Left renal pelvis (tissue), 4 donors: ENCODE measurements around the gene TBC1D22A. TPM values are rescaled to one million over a fixed set of nuclear protein-coding genes. Genes with fewer than 3 reads are reported as not detected.

Source experiments
- DNase-seq, 4 donors: peaks; one replicate each; pipeline ENCODE4 v3.0.0-alpha.2; 2013; ENCODE audit warnings: low read depth in 4 of 4, low spot score in 3 of 4
- polyA plus RNA-seq, 4 donors: library from polyadenylated mRNA; unstranded; fragments of 120-200 nt; gene quantifications; one replicate each; pipeline ENCODE4 v1.2.1, GENCODE V29; 2013; ENCODE audit not compliant: insufficient read length in 4 of 4

The TBC1D22A gene
- polyA plus RNA-seq, 4 donors, result 14.3 to 19.3 (median 15.7) TPM

DNA sequence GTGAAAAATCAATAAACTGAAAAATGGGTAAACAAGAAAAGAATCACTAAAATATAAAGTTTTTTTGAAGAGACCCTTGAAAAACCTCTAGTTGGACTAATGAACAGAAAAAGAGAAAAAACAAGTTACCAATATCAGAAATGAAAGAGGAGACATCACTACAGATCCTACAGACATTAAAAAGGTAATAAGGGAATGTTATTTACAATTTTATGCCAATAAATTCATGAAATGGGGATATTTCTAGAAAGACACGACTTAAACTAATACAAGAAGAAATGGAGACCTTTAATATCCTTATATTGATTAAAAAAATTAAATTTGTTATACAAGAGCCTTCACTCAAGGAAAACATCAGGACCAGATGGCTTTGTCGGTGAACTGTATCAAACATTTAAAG lies 109.4 kb downstream of the TBC1D22A start:
- no peak for DNase-seq

DNA sequence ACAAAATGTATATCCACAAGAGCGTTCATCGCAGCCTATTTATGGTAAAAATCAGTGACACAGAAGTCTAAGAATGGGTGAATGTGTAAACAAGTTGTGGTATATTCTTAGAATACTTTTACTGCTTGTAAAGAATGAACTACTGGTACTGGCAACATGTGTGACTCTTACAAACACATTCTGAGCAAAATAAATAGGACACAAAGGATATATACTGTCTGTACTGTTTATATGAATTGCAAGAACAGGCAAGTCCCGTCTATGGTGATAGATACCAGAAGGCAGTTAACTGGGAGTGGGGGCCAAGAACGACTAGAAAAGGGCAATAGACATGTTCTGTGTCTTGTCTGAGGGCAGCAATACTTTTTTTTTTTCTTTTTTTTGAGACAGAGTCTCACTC lies 112.6 kb downstream of the TBC1D22A start:
- DNase-seq, result no peak

DNA sequence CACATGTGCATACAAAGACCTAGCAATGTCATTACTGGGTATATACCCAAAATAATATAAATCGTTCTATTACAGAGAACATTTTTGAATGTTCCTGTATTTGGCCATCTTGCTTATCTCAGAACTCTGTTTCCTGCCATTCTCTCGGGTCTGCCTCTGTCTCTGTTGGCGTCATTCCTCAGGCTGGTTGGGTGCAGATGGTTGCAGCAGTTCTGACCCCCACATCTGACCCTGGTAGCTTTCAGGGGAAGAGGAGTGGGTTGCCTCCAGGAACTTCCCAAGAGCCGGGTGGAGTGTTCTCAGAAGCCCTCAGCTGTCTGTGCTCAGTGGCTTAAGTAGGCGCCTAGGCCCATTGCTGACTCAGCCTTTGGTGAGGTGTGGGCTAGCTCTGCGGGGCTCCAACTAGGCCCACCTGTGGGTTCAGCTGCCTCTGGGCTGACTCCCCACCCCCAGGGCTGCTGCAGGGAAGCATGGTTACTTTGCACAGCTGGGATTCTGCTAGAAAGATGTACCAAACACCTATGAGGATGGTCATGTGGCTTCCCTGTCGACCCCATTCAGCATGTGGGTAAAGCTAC lies 114.0 kb downstream of the TBC1D22A start:
- no peak for DNase-seq

DNA sequence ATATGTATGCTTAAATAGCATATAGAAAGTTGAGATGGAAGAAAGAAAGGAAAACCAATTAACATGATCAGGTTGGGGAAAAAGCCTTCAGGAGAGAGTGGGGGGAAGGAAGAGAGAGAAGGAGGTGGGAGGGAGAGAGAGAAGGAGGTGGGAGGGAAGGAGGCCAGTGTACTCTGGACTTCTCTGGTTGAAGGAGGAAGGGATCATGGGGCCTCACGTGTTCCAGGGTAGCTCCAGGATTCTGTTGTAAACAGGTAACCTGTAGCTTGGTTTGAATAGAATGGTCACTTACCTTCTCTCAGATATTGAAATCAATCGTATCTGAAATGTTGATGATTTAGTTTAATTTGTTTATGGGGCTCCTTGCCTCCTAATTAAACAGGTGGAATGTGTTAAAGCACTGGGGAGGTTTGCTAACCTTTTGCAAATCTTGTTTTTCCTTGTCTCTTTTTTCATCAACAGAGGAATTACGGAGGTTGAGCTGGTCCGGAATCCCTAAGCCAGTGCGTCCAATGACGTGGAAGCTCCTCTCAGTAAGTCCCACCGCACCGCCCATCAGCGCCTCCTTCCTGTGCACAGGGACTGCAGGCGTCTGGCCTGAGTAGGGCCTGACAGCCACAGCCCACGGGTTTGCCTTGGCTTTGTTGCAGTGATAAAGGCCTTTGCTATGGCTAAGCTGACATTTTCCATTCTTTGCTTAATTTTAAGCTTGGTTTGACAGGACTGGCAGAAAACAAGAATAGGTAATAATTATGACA lies 115.9 kb downstream of the TBC1D22A start:
- no peak for DNase-seq

DNA sequence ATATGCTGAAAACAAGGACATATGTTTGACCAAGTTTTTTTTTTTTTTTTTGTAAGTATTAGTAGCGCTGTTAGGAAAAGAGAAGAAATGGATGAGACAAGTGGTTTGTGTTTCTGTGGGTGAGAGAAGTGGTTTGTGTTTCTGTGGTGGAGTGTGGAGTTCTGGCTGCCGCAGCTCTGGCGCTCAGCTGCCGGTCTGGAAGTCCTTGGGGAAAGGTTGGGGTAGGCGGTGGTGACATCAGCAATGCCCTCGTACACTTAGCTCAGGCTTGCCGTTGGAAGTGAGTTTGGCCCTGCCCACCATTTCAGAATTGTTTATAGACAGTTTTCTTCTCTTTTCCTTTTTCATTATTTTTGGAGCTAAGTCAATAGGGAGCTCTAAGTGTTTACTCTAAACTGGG lies 116.6 kb downstream of the TBC1D22A start:
- DNase-seq, result no peak

DNA sequence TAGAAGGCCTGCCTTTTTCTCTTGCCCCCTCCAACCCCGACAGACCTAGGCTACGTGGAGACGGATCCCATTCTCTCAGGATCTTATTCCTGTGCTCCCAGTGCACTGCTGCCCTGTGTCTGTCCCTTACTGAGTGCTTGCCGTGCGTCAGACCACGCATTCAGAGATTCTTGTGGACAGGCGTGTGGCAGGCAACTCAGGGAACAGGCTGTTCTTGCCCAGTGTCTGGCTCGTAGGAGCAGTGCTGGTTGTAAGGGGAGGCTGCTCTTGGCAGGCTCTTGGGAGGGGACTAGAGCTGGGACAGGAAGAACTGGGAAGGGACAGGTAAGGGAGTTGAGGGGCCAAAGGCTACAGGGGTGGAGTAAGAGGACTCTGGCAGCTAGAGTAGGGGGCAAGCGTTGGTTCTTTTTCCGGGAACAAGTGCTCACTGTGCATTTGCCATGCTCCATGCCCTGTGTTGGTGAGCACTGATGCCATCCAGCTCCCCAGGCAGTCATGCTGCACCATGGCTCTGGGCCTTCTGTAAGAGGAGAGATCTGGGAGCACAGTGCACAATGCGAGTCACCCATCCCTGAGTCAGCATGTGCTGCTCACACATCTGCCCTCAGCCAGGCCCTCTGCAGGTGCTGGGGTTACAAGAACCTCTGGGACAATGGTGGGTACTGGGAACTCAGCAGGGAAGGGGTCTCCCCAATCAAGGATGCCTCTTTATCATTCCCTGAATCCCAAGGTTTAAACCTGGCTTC lies 119.1 kb downstream of the TBC1D22A start:
- no peak for DNase-seq

DNA sequence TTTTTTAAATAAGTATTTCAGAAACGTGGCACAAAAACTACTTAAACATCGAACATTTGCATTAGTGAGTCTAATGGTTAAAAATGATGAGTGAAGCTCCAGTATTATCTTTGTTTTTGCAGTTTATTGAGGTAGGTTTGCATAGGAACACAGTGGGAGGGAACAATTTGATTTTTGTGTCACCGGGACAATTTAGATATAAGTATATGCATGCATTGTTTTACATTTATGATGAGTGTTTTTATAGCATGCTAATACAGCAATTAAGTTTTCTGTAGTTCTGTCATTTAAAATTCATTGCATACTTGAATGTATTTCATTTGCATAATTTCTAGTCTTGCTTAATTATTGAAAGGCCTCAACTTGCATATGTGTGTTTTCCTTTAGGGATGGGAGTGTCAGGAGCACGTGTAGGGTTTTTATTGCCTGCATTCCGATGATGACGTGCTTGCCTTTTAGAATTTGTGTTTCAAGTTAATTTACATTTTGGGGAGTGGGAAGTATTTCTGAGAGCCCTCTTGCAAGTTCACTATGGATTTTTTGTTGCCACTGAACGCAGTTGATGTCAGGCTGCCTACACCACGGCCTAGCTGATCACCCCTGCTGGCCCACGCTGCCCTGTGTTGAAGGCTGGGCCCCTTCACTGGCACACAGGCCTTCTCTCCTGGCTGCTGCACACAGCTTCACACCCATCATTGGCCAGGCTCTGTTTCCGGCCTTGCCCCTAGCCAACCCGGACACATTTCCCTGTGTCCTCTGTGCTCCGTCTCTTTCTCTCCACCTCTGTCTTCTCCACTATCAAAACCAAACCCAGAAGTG lies 120.9 kb downstream of the TBC1D22A start:
- DNase-seq, result no peak

DNA sequence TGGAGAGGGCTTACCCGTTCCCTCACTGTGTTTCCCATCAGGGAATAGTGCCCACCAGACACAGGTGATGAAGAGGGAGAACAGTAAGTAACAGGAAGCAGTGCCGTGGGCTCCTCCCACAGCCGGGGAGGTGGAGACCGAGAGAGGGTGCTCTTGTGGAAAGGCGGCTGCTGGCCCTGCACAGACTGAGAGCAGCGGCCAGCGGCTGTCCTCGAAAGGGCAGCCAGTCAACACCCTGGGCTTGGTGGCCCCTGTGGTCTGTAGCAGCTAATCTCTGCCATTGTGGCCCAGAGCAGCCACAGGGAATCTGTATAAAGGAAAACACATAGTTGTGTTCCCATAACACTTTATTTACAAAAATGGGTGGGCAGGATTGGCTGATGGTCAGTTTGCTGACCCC lies 121.9 kb downstream of the TBC1D22A start:
- no peak for DNase-seq

DNA sequence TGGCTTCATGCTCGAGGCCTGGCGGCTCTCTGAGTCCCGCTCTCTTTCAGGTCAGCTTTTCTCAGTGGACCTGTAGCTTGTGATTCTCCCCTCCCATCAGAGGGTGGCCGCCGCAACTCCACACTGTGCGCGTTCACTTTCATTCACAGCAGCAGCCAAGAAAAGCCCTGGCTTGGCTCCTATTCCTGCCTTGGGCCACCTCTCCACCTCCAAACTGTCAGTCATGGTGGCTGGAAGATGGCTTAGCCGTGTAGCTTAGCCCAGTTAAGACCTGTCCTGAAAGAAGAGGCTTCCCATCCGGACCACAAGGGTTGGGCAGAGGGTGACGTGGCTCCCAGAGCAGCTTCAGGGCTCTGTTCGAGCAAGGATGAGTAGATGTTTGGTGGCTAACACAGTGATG lies 125.5 kb downstream of the TBC1D22A start:
- no peak for DNase-seq

DNA sequence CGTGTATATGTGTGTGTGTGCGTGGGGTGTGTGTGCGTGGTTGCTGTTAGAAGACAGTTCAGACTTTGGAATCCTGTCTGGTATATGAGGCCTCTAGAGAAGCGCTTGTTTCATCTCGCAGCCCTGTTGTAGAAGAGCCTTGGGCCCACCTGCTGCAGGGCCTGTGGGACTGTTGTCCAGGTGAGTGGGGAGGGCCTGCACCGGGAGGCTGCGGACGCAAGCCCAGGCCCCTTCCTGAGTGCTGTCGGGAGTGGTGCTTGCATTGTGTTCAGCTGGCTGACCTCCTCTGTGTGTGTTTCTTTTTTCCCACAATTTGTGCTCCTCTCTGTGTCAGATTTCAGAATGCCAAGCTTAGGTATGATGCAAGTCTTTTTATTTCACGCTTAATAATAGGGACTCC lies 128.4 kb downstream of the TBC1D22A start:
- no peak for DNase-seq

DNA sequence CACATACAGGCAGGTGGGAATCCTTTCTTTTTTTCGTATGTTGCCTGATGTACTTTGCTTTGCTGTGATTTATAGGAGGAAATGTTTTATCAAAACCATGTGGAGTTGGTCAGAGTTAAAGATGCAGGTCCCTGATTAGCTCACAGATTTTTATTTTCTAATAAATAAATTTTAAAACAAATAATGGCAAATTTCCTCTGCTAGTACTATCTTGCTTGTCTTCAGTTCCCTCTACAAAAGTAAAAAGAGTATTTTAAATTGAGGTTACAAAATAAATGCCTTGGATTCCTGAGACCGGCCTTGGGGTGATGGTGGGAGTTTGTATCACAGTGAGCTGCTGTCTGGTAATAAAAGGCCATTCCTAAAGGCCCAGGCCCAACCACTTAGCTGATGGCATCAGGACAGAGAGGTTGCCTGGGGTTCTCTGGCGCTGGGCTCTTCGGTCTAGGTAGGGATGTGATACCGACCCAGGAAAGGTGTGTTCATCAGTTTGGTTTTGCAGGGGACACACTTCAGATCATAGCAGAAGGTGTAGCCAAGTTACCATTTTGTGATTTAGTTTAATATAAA lies 129.0 kb downstream of the TBC1D22A start:
- DNase-seq, result no peak

DNA sequence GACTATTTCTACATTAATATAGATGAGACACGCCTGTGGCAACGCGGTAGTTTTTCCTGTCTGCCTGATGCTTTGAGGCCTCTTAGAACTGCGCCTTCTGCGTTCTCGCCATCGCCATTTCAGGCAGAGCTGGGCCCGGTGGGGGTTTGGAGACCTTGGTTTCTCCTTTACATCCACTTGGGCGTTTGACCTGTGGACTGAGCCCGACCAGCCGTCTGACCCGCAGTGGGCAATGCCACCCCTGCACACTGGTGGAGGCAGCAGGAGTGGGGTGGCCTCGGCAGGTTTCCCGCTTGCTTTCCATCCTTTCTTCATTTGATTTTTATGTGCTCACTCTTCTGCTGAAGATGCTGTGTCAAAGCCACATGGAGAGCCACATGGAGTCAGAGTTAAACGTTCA lies 130.4 kb downstream of the TBC1D22A start:
- DNase-seq, result no peak

DNA sequence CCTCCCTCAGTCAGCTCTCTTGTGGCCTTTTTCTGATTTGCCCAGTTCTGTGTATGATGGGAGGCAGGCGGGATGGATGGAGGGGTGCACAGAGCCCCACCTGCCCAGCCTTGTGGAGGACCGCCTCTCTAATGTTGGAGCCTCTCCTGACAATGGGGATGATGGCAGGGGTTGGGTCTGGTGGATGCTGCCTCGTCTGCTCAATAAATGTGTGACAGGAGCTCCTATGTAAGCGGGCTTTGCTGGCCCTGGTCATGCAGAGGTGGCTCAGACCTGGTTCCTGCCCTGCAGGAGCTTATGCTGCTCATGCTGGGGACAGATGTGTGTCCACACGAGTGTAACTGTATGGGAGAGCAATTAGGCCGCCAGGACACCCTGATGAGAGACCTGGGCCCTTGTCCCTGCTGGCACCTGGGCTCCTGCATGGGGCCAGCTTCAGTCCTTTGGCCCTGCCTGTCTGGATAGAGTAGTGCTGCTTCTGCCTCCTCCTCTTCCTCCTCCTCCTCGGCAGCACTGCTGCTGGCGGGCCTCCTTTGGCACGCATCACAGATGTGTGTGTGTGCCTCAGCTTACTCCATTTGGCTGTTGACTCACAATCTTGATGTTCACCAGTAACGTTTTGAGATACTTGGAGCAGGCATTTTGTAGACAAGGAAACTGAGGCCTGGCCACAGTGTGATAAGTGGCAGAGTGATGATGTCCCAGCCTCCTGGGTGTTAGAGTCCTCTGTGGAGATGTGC lies 131.0 kb downstream of the TBC1D22A start:
- DNase-seq, result no peak

DNA sequence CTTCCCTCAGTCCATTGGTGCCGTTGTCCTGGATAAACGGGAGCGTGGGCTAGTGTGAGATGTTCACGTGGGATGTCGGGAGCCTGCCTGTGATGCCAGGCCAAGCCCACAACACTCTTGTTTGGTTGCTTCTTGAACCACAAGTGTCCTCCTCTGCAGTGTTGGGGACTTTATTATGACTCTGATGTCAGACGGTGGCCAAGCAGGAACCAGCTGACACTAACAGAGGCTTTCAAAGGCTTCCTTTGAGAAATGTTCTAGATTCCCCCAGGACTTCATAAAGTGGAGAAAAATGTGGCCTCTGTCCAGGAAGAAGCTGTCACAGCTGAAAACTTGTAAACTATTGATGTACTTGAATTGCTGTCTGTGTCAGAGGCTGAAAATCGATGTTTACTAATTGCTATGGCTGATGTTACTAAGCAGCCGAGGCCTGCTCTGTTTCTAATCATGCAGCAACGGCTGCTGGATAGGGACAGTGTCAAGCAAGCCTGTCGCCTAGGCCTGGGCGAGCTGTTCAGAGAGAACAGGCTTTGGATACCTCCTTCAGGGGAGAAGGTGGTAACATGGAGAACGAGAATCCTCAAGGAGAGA lies 131.7 kb downstream of the TBC1D22A start:
- DNase-seq, result peak in 1 of 4 donors; percentile 22

DNA sequence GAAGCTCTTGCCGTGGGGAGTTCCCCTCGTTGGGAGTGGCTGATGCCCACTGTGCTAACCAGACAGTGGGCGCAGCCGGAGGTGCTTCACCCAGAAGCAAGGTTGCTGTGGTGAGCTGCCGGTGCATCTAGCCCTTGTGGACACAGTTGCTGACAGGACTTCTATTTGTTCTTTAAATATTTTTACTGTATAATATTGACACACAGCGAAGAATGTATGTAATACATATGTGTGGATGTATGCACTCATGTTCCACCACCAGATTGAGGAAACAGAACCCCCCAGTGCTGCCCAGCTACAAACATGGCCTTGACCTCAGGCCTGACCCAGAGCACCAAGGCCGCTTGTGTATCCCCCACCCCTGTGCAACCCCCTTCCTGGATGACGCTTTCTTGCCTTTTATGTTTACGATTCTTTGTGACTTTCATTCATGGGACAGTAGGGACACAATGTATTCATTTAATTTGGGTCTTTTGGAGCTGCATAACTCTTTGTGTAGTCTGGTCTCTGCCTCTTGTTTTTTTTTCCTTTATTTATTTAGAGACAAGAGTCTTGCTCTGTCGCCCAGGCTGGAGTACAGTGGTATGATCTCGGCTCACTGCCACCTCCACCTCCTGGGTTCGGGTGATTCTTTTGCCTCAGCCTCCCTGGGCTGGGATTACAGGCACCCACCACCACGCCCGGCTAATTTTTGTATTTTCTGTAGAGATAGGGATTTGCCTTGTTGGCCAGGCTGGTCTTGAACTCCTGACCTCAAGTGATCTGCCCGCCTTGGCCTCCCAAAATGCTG lies 132.6 kb downstream of the TBC1D22A start:
- DNase-seq, result no peak

DNA sequence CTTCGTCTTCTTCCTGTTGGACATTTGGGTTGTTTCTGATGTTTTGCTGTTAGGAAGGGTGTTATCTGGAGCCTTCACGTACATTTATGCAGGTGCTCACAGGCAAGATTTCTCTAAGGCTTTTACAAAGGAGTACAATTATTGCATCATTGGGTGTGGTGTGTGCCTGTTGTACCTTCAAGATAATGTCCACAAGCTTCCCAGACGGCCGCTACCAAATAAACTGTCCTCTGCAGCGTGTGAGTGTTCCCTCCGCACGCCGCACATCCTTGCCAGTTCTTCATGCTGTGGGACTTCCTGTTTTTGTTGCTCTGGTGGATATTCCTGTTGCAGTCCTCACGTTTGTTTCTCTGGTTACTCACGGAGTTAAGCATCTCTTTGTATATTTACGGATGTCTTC lies 133.3 kb downstream of the TBC1D22A start:
- no peak for DNase-seq

DNA sequence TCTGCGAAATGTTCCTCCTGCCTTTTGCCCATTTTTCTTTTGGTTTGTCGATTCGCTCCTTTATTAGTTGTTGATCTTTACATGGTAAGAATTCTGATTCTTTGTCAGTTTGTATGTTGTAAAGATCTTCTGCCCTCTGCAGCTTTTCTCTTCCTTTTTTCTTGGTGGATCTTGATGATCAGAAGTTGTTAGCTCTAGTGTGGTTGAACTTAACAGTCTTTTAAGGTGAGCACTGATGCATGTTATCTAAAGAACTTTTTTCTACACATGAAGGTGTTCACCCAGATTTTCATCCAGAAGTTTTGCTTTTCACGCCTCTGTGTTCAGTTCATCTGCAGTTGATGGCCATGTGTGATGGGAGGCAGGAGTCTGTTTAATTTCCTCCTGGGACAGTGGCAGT lies 133.7 kb downstream of the TBC1D22A start:
- no peak for DNase-seq

DNA sequence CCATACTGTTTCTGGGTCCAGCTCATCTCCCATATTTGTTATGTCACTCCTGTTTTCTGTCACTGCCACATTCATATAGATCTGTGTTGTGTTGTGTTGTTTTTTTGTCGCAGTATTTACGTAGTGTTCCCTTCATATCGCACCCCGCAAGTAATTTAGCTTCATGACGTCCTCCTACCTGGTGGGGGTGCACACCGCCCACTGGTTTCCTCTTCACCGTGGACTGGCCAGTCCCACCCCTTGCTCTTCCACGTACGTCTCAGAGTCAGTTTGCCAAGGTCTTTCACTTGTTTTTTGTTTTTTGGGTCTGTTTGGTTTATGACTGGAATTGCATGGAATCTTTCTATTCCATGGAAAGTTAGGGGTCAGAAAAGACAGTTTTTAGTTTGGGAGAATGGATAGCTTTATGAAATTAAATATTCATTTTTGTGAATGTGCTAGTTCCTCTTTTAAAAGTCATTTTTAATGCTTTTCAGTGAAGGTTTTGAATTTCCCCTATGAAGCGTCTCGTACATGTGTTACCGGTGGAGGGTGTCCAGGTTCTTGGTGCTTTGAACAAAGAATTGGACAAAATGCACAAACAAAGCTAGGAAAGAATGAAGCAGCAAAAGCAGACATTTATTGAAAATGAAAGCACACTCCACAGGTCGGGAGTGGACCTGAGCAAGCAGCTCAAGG lies 134.3 kb downstream of the TBC1D22A start:
- DNase-seq, result no peak
